BLaER1 treated with 17β-estradiol and CSF1 and Interleukin-3, amounts not matched to agents 10 nM and 100 nM (cell line): ENCODE data around the gene UBE2QL1.

Experiments used
- H3K27ac ChIP-seq, 11 experiments: shearing (Covaris generic); formaldehyde crosslinking; 2 replicates each; pipeline ENCODE4 v1.8.1; 2022
- H3K27me3 ChIP-seq, 11 experiments: shearing (Covaris generic); formaldehyde crosslinking; 2 replicates each; pipeline ENCODE4 v1.8.1; 2022
- H3K36me3 ChIP-seq, 11 experiments: shearing (Covaris generic); formaldehyde crosslinking; 2 replicates each; pipeline ENCODE4 v1.8.1; 2022
- H3K4me1 ChIP-seq, 10 experiments: shearing (Covaris generic); formaldehyde crosslinking; 2 replicates each; pipeline ENCODE4 v1.8.1; 2022
- H3K4me2 ChIP-seq, 11 experiments: shearing (Covaris generic); formaldehyde crosslinking; 2 replicates each; pipeline ENCODE4 v1.8.1; 2022
- H3K4me3 ChIP-seq, 10 experiments: shearing (Covaris generic); formaldehyde crosslinking; 2 replicates each; pipeline ENCODE4 v1.8.1; 2022
- H3K9ac ChIP-seq, 11 experiments: shearing (Covaris generic); formaldehyde crosslinking; 2 replicates each; pipeline ENCODE4 v1.8.1; 2022
- H3K9me3 ChIP-seq, 11 experiments: shearing (Covaris generic); formaldehyde crosslinking; replicated peaks in 1 of 11; 2 replicates each; pipeline ENCODE4 v1.8.1; 2022
- H4K20me1 ChIP-seq, 11 experiments: shearing (Covaris generic); formaldehyde crosslinking; 2 replicates each; pipeline ENCODE4 v1.8.1; 2022
- Cebpa-rat ChIP-seq, 11 experiments: shearing (Covaris generic); IDR thresholded peaks; 2 replicates each; pipeline ENCODE4 v1.8.1; 2022

UBE2QL1 gene

GRCh38 chr5:6478793-6479192, 30.1 kb downstream of the UBE2QL1 start:
- Histone ChIP-seq H3K27ac (no peak overlapping the region), H3K9me3 (no peaks in the 10 kb centered on the region), H3K4me2 (peak overlapping the region in 5 of 11 experiments; percentile 24 to 44 (median 25); a peak in 8 of 22 replicates), H3K4me3 (no peak overlapping the region), H4K20me1 (no peaks in the 10 kb centered on the region; a peak in 1 of 22 replicates), H3K36me3 (no peaks in the 10 kb centered on the region), H3K4me1 (peaks cover 0 to 7% (median 2%) of the 10 kb centered on the region in 10 experiments; a peak in 6 of 20 replicates), H3K9ac (no peak overlapping the region), H3K27me3 (no peaks in the 10 kb centered on the region)
- TF ChIP-seq Cebpa-rat (IDR thresholded peaks at IDR 0.05), result no peak

- H4K20me1 ChIP-seq, result no peaks in the 10 kb centered on the region; a peak in 1 of 22 replicates
- H3K9me3 ChIP-seq, result no peaks in the 10 kb centered on the region
- no peak overlapping the region for H3K27ac ChIP-seq
- H3K9ac ChIP-seq, result no peak overlapping the region
- no peak overlapping the region for H3K4me3 ChIP-seq
- TF ChIP-seq Cebpa-rat (IDR thresholded peaks at IDR 0.05), result no peak
- peaks cover 3 to 22% (median 12%) of the 10 kb centered on the region in 10 experiments; a peak in 19 of 20 replicates for H3K4me1 ChIP-seq
- no peaks in the 10 kb centered on the region for H3K36me3 ChIP-seq
- H3K4me2 ChIP-seq, result no peak overlapping the region
- H3K27me3 ChIP-seq, result no peaks in the 10 kb centered on the region
Observed at GRCh38 chr5:6480133-6481051, 31.7 kb downstream of the UBE2QL1 start.

GRCh38 chr5:6482735-6483134, 34.1 kb downstream of the UBE2QL1 start:
- Histone ChIP-seq H3K4me1 (peaks cover 7 to 29% (median 18%) of the 10 kb centered on the region in 10 experiments; a peak in 19 of 20 replicates), H4K20me1 (no peaks in the 10 kb centered on the region; a peak in 1 of 22 replicates), H3K27ac (no peak overlapping the region), H3K4me3 (no peak overlapping the region), H3K27me3 (no peaks in the 10 kb centered on the region), H3K9me3 (no peaks in the 10 kb centered on the region), H3K9ac (no peak overlapping the region), H3K36me3 (no peaks in the 10 kb centered on the region), H3K4me2 (no peak overlapping the region)
- TF ChIP-seq Cebpa-rat (IDR thresholded peaks at IDR 0.05), result no peak

- Histone ChIP-seq H3K9ac (no peak overlapping the region), H3K9me3 (no peaks in the 10 kb centered on the region), H3K4me3 (no peak overlapping the region), H3K4me2 (peak overlapping the region in 3 of 11 experiments; percentile 5 to 48 (median 7); a peak in 3 of 22 replicates), H4K20me1 (no peaks in the 10 kb centered on the region), H3K36me3 (no peaks in the 10 kb centered on the region), H3K4me1 (peaks cover 7 to 25% (median 13%) of the 10 kb centered on the region in 10 experiments; a peak in 19 of 20 replicates), H3K27ac (no peak overlapping the region), H3K27me3 (no peaks in the 10 kb centered on the region)
- TF ChIP-seq Cebpa-rat (IDR thresholded peaks at IDR 0.05), result no peak
Observed at GRCh38 chr5:6483880-6484382, 35.3 kb downstream of the UBE2QL1 start.

GRCh38 chr5:6484446-6484845, 35.8 kb downstream of the UBE2QL1 start:
- Histone ChIP-seq H3K36me3 (no peaks in the 10 kb centered on the region), H3K4me1 (peaks cover 7 to 23% (median 13%) of the 10 kb centered on the region in 10 experiments; a peak in 19 of 20 replicates), H3K9ac (no peak overlapping the region), H3K27me3 (no peaks in the 10 kb centered on the region), H3K9me3 (no peaks in the 10 kb centered on the region), H3K27ac (no peak overlapping the region), H3K4me3 (no peak overlapping the region), H4K20me1 (no peaks in the 10 kb centered on the region), H3K4me2 (peak overlapping the region in 7 of 11 experiments; percentile 5 to 77 (median 48); a peak in 7 of 22 replicates)
- no peak for TF ChIP-seq Cebpa-rat (IDR thresholded peaks at IDR 0.05)

GRCh38 chr5:6484899-6485298, 36.2 kb downstream of the UBE2QL1 start:
- Histone ChIP-seq H3K27me3 (no peaks in the 10 kb centered on the region), H3K4me2 (peak overlapping the region; percentile 18 to 77 (median 47); a peak in 16 of 22 replicates), H4K20me1 (no peaks in the 10 kb centered on the region), H3K9me3 (no peaks in the 10 kb centered on the region), H3K36me3 (no peaks in the 10 kb centered on the region), H3K9ac (no peak overlapping the region), H3K4me1 (peaks cover 7 to 23% (median 13%) of the 10 kb centered on the region in 10 experiments; a peak in 19 of 20 replicates), H3K27ac (no peak overlapping the region), H3K4me3 (no peak overlapping the region)
- TF ChIP-seq Cebpa-rat (IDR thresholded peaks at IDR 0.05), result no peak

GRCh38 chr5:6485441-6485840, 36.8 kb downstream of the UBE2QL1 start:
- peak overlapping the region; percentile 18 to 77 (median 47); a peak in 19 of 22 replicates for H3K4me2 ChIP-seq

GRCh38 chr5:6486074-6486473, 37.4 kb downstream of the UBE2QL1 start:
- no peak overlapping the region for H3K27ac ChIP-seq
- H3K9ac ChIP-seq, result no peak overlapping the region
- H3K4me3 ChIP-seq, result no peak overlapping the region
- peak overlapping the region in 4 of 11 experiments; percentile 40 to 77 (median 59); a peak in 6 of 22 replicates for H3K4me2 ChIP-seq
- H3K4me1 ChIP-seq, result peaks cover 7 to 23% (median 13%) of the 10 kb centered on the region in 10 experiments; a peak in 19 of 20 replicates
- H3K9me3 ChIP-seq, result no peaks in the 10 kb centered on the region
- no peaks in the 10 kb centered on the region for H3K27me3 ChIP-seq
- no peak for TF ChIP-seq Cebpa-rat (IDR thresholded peaks at IDR 0.05)
- H3K36me3 ChIP-seq, result no peaks in the 10 kb centered on the region
- no peaks in the 10 kb centered on the region for H4K20me1 ChIP-seq

More at GRCh38 chr5:6485441-6485840, 36.8 kb downstream of the UBE2QL1 start:
- TF ChIP-seq Cebpa-rat (IDR thresholded peaks at IDR 0.05), result no peak
- Histone ChIP-seq H3K4me3 (no peak overlapping the region), H3K9ac (no peak overlapping the region), H3K27ac (no peak overlapping the region), H3K9me3 (no peaks in the 10 kb centered on the region), H3K4me1 (peaks cover 7 to 23% (median 13%) of the 10 kb centered on the region in 10 experiments; a peak in 19 of 20 replicates), H3K27me3 (no peaks in the 10 kb centered on the region), H3K36me3 (no peaks in the 10 kb centered on the region), H4K20me1 (no peaks in the 10 kb centered on the region)

- Histone ChIP-seq H3K27me3 (no peaks in the 10 kb centered on the region), H3K27ac (no peak overlapping the region), H4K20me1 (no peaks in the 10 kb centered on the region), H3K9me3 (no peaks in the 10 kb centered on the region), H3K4me1 (peaks cover 11 to 23% (median 16%) of the 10 kb centered on the region in 10 experiments), H3K4me3 (no peak overlapping the region), H3K9ac (no peak overlapping the region), H3K36me3 (no peaks in the 10 kb centered on the region), H3K4me2 (no peak overlapping the region)
- TF ChIP-seq Cebpa-rat (IDR thresholded peaks at IDR 0.05), result no peak
Observed at GRCh38 chr5:6487081-6487480, 38.4 kb downstream of the UBE2QL1 start.
